ENCODE measurements around the gene PPP2R3A.

The PPP2R3A gene

GRCh38 chr3:136022529-136023263 is 57.2 kb downstream of the PPP2R3A start:
- no peak for DNase-seq (ENCODE audit: low spot score)

DNA sequence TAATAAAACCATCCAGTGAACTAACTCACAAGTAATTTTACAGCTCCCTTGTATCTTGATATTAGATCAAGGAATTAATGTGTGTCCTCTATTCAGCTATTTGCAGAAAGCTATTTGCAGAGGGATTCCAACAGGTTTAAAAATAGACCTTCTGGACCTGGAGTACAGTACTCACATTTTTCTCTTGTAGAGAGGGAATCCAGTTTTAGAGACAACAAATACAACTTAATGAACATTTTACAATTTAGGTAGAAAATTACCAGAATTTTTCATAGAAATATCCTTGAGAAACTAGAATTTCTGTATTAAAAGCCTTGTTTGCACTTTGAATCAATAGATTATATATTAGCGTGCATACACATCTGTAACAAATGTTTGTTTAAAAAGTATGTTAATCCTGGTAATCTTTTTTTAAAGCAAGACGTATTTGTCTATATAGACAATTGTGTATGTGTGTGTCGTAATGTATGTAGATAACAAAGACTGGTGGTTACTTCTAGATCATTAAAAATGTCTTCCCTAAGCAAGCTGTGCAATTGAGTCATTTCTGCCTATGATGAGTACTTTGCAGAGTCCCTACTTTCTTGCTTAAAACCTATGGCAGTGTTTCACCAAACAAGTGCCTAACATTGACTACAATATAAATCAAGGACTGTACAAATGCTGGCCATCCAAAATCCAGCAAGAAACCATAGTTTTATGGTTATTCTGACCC is 57.9 kb downstream of the PPP2R3A start:
- DNase-seq (ENCODE audit: low spot score): no peak

DNA sequence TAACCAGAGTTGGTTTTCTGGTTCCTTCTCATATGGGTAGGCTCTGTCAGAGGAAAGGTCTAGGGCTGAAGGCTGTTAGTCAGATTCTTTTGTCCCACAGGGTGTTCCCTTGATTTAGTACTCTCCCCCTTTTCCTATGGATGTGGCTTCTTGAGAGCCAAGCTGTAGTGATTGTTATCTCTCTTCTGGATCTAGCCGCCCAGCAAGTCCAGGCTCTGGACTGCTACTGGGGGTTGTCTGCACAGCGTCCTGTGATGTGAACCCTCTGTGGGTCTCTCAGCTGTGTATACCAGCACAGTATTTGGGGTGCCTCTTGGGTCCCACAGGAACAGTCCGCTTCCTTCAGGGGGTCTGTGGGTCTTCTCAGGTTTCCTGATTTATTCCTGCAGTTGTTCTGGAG is 70.8 kb downstream of the PPP2R3A start:
- DNase-seq (ENCODE audit: low spot score): no peak

DNA sequence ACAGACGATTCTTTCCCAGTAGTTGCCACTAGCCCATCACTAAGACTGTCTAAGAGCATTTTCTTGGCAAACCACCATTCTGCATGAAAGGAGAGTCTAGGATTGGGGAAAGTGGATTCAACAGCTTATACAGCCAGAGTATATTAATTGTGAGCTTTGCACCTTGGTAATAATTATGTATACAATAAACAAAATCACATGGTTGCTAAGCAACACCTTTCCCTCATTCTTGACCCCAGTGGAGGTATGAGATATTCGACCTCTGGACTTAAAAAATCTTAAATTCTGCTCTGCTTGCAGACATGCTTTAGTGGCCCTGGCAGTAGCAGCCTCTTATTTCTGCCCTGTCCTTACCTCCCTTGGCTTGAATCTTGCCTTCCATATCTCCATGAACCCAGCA is 73.1 kb downstream of the PPP2R3A start:
- no peak for DNase-seq (ENCODE audit: low spot score)

DNA sequence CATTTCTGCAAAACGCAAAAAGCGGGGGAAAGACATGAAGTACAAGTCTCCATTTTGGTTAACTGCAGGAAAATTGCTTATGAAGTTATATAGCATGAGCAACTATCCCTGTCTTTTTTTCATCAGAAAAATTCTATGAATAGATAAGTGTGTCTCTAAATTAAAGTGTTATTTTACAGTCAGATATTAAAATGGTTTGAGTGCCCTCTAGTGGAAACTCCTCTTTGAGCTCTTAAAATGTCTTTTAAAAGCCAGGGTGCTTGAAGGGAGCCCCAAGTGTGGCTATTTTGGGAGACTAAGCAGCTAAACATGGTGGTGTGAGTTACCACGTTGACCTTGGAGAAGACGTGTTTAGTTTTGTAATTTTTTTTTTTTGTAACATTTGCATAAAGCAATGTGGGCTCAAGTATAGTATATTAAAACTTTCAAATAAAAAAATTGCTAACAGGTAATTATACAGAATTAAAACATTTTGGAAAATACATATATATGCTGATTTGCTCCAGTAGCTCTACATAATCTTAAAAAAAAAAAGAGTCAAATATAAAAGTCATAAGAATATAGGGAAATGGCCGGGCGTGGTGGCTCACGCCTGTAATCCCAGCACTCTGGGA is 77.2 kb downstream of the PPP2R3A start:
- DNase-seq (ENCODE audit: low spot score): peak; percentile 76

- DNase-seq (ENCODE audit: low spot score): no peak
These were observed 79.6 kb downstream of the PPP2R3A start for GRCh38 chr3:136044980-136045745.

DNA sequence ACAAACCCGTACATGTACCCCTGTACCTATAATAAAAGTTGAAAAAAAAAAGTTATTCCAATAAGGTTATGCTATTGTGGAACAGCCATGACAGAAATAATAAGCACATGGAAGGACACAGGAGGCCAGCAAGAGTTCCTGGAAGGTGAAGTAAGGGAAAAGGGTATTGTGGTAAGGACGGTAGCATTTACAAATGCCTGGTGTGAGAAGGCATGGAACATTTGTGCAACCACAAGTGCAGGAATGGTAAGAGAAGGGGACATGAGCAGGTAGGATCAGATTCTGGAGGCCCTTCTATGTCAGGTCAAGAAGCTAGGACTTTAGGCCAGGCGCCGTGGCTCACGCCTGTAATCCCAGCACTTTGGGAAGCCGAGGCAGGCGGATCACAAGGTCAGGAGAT is 82.5 kb downstream of the PPP2R3A start:
- no peak for DNase-seq (ENCODE audit: low spot score)

DNA sequence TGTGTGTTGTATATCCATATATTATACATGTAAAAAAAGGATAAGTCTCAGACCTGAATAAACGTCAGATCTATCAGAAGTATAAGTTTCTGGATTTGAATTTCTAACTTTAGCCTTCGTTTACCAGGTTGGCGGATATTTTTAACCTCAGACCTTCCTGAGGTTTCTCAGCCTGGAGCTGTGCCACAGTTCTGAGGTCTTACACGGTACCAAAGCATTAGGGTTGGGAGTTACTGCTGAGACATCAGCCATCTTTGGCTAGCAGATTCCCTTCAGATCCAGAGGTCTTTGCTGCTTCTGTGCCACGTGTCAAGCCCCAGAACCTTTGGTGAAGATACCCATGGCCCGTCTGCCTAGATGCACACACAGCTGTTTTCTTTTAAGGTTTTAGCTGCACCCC is 84.7 kb downstream of the PPP2R3A start:
- no peak for DNase-seq (ENCODE audit: low spot score)

DNA sequence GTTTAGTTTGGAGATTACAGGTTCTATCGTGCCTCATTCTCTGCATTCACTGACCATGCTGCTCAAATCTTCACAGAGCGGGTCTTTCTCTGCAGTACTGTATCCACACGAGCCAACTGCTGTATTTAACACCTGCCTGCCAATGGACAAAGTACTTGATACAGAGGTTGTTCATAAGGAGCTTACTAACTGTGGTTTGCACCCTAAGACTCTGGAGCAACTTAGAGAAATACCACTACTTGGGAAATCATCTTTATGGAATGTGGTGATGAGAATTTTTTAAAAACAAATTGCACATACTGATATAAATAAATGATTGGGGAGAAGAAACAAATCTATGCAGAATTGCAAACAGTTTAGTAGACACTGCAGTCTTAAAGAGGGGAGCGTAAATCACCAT is 90.0 kb downstream of the PPP2R3A start:
- DNase-seq (ENCODE audit: low spot score): no peak

- no peak for DNase-seq (ENCODE audit: low spot score)
These were observed 101.7 kb downstream of the PPP2R3A start for GRCh38 chr3:136067211-136067610.

- DNase-seq (ENCODE audit: low spot score): no peak
These were observed 103.2 kb downstream of the PPP2R3A start for GRCh38 chr3:136068708-136069107.

GRCh38 chr3:136069933-136070332 is 104.4 kb downstream of the PPP2R3A start:
- no peak for DNase-seq (ENCODE audit: low spot score)

GRCh38 chr3:136070334-136070733 is 104.8 kb downstream of the PPP2R3A start:
- no peak for DNase-seq (ENCODE audit: low spot score)

DNA sequence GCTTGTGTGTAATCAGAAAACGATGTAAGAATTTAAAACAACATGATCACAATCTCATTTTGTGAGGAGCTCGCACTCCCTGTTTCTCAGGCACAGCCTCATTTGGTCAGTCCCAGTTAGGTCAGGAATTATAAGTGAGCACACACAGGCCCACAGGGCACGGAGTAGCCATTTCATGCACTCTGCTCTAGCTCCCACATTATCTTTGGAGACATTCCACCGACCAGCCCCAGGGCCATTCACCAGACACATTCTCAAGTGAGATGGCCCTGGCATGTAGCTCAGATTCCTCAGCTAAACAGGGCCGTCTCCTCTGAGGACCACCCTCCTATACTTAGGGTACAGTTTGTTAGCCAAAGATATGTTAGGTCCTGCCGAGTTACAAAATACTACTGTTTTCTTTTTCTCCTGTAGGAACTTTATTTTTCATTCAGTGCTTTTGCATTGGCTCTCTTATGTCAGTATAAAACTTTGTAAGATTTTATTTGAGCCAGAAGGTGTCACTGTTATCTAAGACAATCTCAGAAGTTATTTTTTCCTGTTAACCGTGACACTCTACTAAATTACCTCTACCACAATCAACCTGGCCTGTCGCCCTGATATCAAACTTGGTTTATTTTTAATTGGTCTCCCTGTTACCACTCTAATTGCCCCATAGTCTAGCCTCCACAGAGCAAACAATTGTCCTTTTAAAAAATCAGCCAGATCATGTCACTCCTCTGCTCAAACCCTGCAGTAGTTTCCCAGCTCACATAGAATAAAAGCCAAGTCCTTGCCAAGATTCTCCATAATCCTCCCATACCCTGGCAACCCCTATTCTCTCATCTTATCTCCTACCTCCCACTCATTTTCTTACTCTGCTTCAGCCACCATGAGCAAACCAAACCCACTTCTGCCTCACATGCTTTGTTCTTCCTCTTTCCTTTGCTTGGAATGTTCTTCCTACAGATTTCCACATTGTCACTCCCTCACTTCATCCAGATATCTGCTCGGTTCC is 105.7 kb downstream of the PPP2R3A start:
- peak; percentile 62 for DNase-seq (ENCODE audit: low spot score)

GRCh38 chr3:136074546-136075170 is 109.1 kb downstream of the PPP2R3A start:
- DNase-seq (ENCODE audit: low spot score): no peak

DNA sequence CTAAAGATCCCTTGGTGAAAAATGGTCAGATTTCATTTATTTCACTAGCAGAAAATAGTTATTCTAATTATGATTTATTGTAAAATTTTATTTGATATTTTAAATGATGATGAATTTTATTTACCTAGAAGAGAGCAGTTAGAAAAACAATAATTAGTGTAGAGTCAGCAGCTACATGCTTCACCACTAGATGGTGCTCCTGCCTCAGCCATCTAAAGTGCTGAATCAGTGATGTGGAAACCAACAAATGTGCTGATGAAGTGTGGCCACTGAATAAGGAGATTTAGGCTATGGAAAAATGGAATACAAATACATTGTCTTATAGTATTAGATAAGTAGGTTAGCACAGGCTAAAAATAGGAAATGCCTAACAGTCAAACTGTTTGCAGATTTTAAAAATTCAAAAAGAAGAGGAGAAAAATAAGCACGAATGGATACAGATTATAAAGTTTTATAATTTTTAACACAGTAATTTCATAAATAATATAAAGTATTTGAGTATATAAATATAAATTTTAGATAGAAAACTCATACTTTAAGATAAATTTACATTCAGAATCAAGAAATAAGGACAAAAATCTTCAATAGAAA is 109.8 kb downstream of the PPP2R3A start:
- DNase-seq (ENCODE audit: low spot score): peak; percentile 87

GRCh38 chr3:136075811-136076210 is 110.3 kb downstream of the PPP2R3A start:
- no peak for DNase-seq (ENCODE audit: low spot score)

DNA sequence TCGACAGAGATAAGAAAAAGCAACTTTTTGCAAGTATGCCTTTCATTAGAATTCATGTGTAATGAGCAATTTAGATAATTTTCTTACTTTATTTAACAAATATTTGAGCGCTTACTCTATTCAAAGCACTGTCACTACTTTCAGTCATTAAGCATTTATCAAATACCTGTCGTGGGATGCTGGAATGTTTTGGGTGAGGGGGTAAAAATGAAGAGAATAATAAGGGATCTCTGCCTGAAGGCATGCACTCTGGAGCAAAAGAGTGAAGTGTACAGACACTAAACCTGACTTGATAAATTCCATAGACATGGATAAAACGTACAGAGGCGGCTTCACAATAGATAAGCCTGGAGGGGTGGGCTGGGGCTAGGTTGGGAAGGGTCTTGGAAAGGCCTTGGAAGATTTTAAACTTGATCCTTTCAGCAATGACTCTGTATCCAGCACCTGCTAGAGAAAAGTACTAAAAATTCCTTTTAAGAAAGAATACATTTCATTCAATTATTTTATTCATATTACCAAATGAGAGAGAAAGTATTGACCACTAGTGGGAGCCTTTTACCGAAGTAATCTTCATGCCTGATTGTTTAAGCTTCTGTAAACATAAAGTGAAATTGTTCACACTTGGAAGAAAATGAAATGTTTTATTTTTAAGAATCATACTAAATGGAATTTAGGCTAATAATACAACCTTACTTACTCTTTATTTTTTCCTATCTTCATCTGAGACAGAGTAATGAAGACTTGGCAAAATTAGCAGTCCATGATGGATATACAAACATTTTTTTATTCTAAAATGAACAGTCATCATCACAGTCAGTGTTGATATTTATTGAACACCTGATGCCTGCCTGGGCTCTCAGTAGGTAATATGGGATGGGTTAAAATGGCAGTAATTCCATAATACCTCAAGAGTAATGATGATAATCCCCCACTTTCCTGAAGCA is 113.2 kb downstream of the PPP2R3A start:
- DNase-seq (ENCODE audit: low spot score): peak; percentile 70
